ENCODE results near the gene SLC7A14.

SLC7A14 gene

GRCh38 chr3:170534227-170534626 is 51.6 kb downstream of the SLC7A14 start:
- DNase-seq (ENCODE audit: low read depth), result no peak

- DNase-seq (ENCODE audit: low read depth), result no peak
Measured at GRCh38 chr3:170532573-170532972, 53.3 kb downstream of the SLC7A14 start.

- DNase-seq (ENCODE audit: low read depth), result no peak
Measured at GRCh38 chr3:170531657-170532335, 54.1 kb downstream of the SLC7A14 start.

GRCh38 chr3:170531054-170531453 is 54.8 kb downstream of the SLC7A14 start:
- DNase-seq (ENCODE audit: low read depth), result no peak

- no peak for DNase-seq (ENCODE audit: low read depth)
Measured at GRCh38 chr3:170529912-170530311, 56.0 kb downstream of the SLC7A14 start.

GRCh38 chr3:170529346-170529745 is 56.5 kb downstream of the SLC7A14 start:
- DNase-seq (ENCODE audit: low read depth), result no peak

GRCh38 chr3:170528726-170529125 is 57.1 kb downstream of the SLC7A14 start:
- no peak for DNase-seq (ENCODE audit: low read depth)

GRCh38 chr3:170524073-170524472 is 61.8 kb downstream of the SLC7A14 start:
- no peak for DNase-seq (ENCODE audit: low read depth)

GRCh38 chr3:170523248-170523647 is 62.6 kb downstream of the SLC7A14 start:
- DNase-seq (ENCODE audit: low read depth), result no peak

GRCh38 chr3:170522201-170522600 is 63.7 kb downstream of the SLC7A14 start:
- DNase-seq (ENCODE audit: low read depth), result no peak

- no peak for DNase-seq (ENCODE audit: low read depth)
Measured at GRCh38 chr3:170520996-170521395, 64.9 kb downstream of the SLC7A14 start.

- no peak for DNase-seq (ENCODE audit: low read depth)
Measured at GRCh38 chr3:170517242-170517945, 68.5 kb downstream of the SLC7A14 start.

GRCh38 chr3:170513642-170514041 is 72.2 kb downstream of the SLC7A14 start:
- DNase-seq (ENCODE audit: low read depth), result no peak

GRCh38 chr3:170511371-170511770 is 74.5 kb downstream of the SLC7A14 start:
- DNase-seq (ENCODE audit: low read depth), result no peak

GRCh38 chr3:170508839-170509238 is 77.0 kb downstream of the SLC7A14 start:
- no peak for DNase-seq (ENCODE audit: low read depth)

GRCh38 chr3:170508291-170508690 is 77.6 kb downstream of the SLC7A14 start:
- DNase-seq (ENCODE audit: low read depth), result no peak

GRCh38 chr3:170507063-170507462 is 78.8 kb downstream of the SLC7A14 start:
- DNase-seq (ENCODE audit: low read depth), result no peak

GRCh38 chr3:170506556-170506955 is 79.3 kb downstream of the SLC7A14 start:
- DNase-seq (ENCODE audit: low read depth), result no peak

- DNase-seq (ENCODE audit: low read depth), result no peak
Measured at GRCh38 chr3:170502297-170502696, 83.6 kb downstream of the SLC7A14 start.

- DNase-seq (ENCODE audit: low read depth), result no peak
Measured at GRCh38 chr3:170500995-170501394, 84.9 kb downstream of the SLC7A14 start.

GRCh38 chr3:170500462-170500861 is 85.4 kb downstream of the SLC7A14 start:
- DNase-seq (ENCODE audit: low read depth), result no peak

- no peak for DNase-seq (ENCODE audit: low read depth)
Measured at GRCh38 chr3:170499562-170500156, 86.2 kb downstream of the SLC7A14 start.
